HTERT RPE-1 (cell line): ENCODE measurements around the gene NXPE1.

Experiments
- in situ Hi-C: fragments of 300-500 bp; cut with MboI; formaldehyde crosslinking; loops from 4 replicates; pipeline ENCODE4 v1.14.3; 2020; ENCODE audit warnings: low sequenced_read_pairs

Gene NXPE1

GRCh38 chr11:114563077-114563476 is 3.4 kb upstream of the NXPE1 start:
- in situ Hi-C loops, result no loop called here

- in situ Hi-C loops, result no loop called here
These were observed 2.7 kb upstream of the NXPE1 start for GRCh38 chr11:114562166-114562916.

GRCh38 chr11:114556135-114556534 is 3.5 kb downstream of the NXPE1 start:
- in situ Hi-C loops, result no loop called here

- in situ Hi-C loops, result no loop called here
These were observed 6.0 kb downstream of the NXPE1 start for GRCh38 chr11:114553642-114554041.

- in situ Hi-C loops, result no loop called here
These were observed 8.6 kb downstream of the NXPE1 start for GRCh38 chr11:114551060-114551459.

- in situ Hi-C loops, result no loop called here
These were observed 34.0 kb downstream of the NXPE1 start for GRCh38 chr11:114525682-114526081.

GRCh38 chr11:114524122-114524521 is 35.6 kb downstream of the NXPE1 start:
- in situ Hi-C loops, result no loop called here

- in situ Hi-C loops, result no loop called here
These were observed 36.9 kb downstream of the NXPE1 start for GRCh38 chr11:114522818-114523217.

GRCh38 chr11:114511538-114511937 is 48.1 kb downstream of the NXPE1 start:
- in situ Hi-C loops, result no loop called here

- in situ Hi-C loops, result no loop called here
These were observed 48.6 kb downstream of the NXPE1 start for GRCh38 chr11:114511079-114511478.

- in situ Hi-C loops, result no loop called here
These were observed 57.8 kb downstream of the NXPE1 start for GRCh38 chr11:114501901-114502300.

GRCh38 chr11:114499756-114500155 is 59.9 kb downstream of the NXPE1 start:
- in situ Hi-C loops, result no loop called here

- in situ Hi-C loops, result no loop called here
These were observed 62.8 kb downstream of the NXPE1 start for GRCh38 chr11:114496915-114497314.

GRCh38 chr11:114483929-114484328 is 75.8 kb downstream of the NXPE1 start:
- in situ Hi-C loops, result no loop called here

- in situ Hi-C loops, result no loop called here
These were observed 77.6 kb downstream of the NXPE1 start for GRCh38 chr11:114482114-114482513.

GRCh38 chr11:114479331-114479730 is 80.3 kb downstream of the NXPE1 start:
- in situ Hi-C loops, result no loop called here

GRCh38 chr11:114478768-114479167 is 80.9 kb downstream of the NXPE1 start:
- in situ Hi-C loops, result no loop called here

- in situ Hi-C loops, result no loop called here
These were observed 81.7 kb downstream of the NXPE1 start for GRCh38 chr11:114478001-114478410.

- in situ Hi-C loops, result no loop called here
These were observed 87.0 kb downstream of the NXPE1 start for GRCh38 chr11:114472661-114473060.
